Measurements from ENCODE around the gene EFNA4. TPM values are rescaled to one million over a fixed set of nuclear protein-coding genes. Genes with fewer than 3 reads are reported as not detected.

Gene EFNA4
- total RNA-seq, 3 donors from 2014 or later (not counting 1 experiment from before 2014, with no cell fraction given): 4.6 to 6.8 (median 5.5) TPM

- ATAC-seq: peak; percentile 52 to 69 (median 61)
- H3K36me3 ChIP-seq (ENCODE audit: control insufficient read depth, insufficient read depth, low read length): peaks cover 5% of the 10 kb centered on the region
- H3K4me3 Mint-ChIP-seq: peak overlapping the region; percentile 88
- no peaks in the 10 kb centered on the region for H3K9me3 ChIP-seq (ENCODE audit: control insufficient read depth, insufficient read depth, low read length)
- no peaks in the 10 kb centered on the region for H3K27me3 ChIP-seq (ENCODE audit: control insufficient read depth, insufficient read depth, low read length)
- H3K9me3 Mint-ChIP-seq: no peaks in the 10 kb centered on the region
- no peaks in the 10 kb centered on the region for H3K27me3 Mint-ChIP-seq (ENCODE audit: low read depth in 2 of 2)
- H3K4me1 Mint-ChIP-seq: peaks cover 13 to 34% of the 10 kb centered on the region in 2 donors
- H3K4me3 ChIP-seq (ENCODE audit: low read length): peak overlapping the region; percentile 61
- DNase-seq: peak; percentile 47 to 69
- H3K4me1 ChIP-seq (ENCODE audit: control insufficient read depth, insufficient read depth, low read length): peaks cover 31% of the 10 kb centered on the region
- no peak for TF ChIP-seq CTCF (IDR thresholded peaks at IDR 0.05)
- H3K36me3 Mint-ChIP-seq: no peaks in the 10 kb centered on the region
- no peak overlapping the region for H3K27ac ChIP-seq (ENCODE audit: low read length)
- H3K27ac Mint-ChIP-seq: peak overlapping the region; percentile 23 to 77
- 2% methylated on average over 27 of the region's 27 CpGs for WGBS (ENCODE audit: insufficient coverage)
- intact Hi-C loops (cut with micrococcal nuclease): loop anchor here (5.0 kb wide), 1 partner anchor 95 kb away; the partner anchor contains the start of gene PBXIP1
These were observed 11.7 kb upstream of the EFNA4 start for GRCh38 chr1:155051777-155052398.

GRCh38 chr1:155052439-155053395, 10.8 kb upstream of the EFNA4 start:
- DNase-seq (peak in 1 of 2 donors; percentile 60), ATAC-seq (no peak)
- Mint-ChIP-seq H3K9me3 (no peaks in the 10 kb centered on the region), H3K4me3 (peak overlapping the region; percentile 88), H3K27me3 (ENCODE audit: low read depth in 2 of 2) (no peaks in the 10 kb centered on the region), H3K27ac (peak overlapping the region; percentile 23 to 77), H3K4me1 (peaks cover 13 to 34% of the 10 kb centered on the region in 2 donors), H3K36me3 (no peaks in the 10 kb centered on the region)
- no peaks in the 10 kb centered on the region for H3K9me3 ChIP-seq (ENCODE audit: control insufficient read depth, insufficient read depth, low read length)
- 31% methylated on average over 11 of the region's 12 CpGs for WGBS (ENCODE audit: insufficient coverage)
- peaks cover 31% of the 10 kb centered on the region for H3K4me1 ChIP-seq (ENCODE audit: control insufficient read depth, insufficient read depth, low read length)
- H3K36me3 ChIP-seq (ENCODE audit: control insufficient read depth, insufficient read depth, low read length): peaks cover 8% of the 10 kb centered on the region
- peak overlapping the region; percentile 61 for H3K4me3 ChIP-seq (ENCODE audit: low read length)
- no peaks in the 10 kb centered on the region for H3K27me3 ChIP-seq (ENCODE audit: control insufficient read depth, insufficient read depth, low read length)
- intact Hi-C loops (cut with micrococcal nuclease): loop anchor here (5.0 kb wide), 1 partner anchor 95 kb away; the partner anchor contains the start of gene PBXIP1
- no peak overlapping the region for H3K27ac ChIP-seq (ENCODE audit: low read length)
- no peak for TF ChIP-seq CTCF (IDR thresholded peaks at IDR 0.05)

GRCh38 chr1:155053531-155054105, 9.9 kb upstream of the EFNA4 start:
- Mint-ChIP-seq H3K9me3 (no peaks in the 10 kb centered on the region), H3K4me3 (no peak overlapping the region), H3K27me3 (ENCODE audit: low read depth in 2 of 2) (no peaks in the 10 kb centered on the region), H3K4me1 (peaks cover 13 to 34% of the 10 kb centered on the region in 2 donors), H3K27ac (peak overlapping the region in 1 of 2 donors; percentile 77), H3K36me3 (no peaks in the 10 kb centered on the region)
- Histone ChIP-seq H3K27ac (ENCODE audit: low read length) (no peak overlapping the region), H3K9me3 (ENCODE audit: control insufficient read depth, insufficient read depth, low read length) (no peaks in the 10 kb centered on the region), H3K4me3 (ENCODE audit: low read length) (no peak overlapping the region), H3K27me3 (ENCODE audit: control insufficient read depth, insufficient read depth, low read length) (no peaks in the 10 kb centered on the region), H3K36me3 (ENCODE audit: control insufficient read depth, insufficient read depth, low read length) (peaks cover 16% of the 10 kb centered on the region), H3K4me1 (ENCODE audit: control insufficient read depth, insufficient read depth, low read length) (peaks cover 31% of the 10 kb centered on the region)
- DNase-seq (no peak), ATAC-seq (no peak)
- 94% methylated on average over 7 of the region's 7 CpGs for WGBS (ENCODE audit: insufficient coverage)
- TF ChIP-seq CTCF (IDR thresholded peaks at IDR 0.05): no peak
- intact Hi-C loops (cut with micrococcal nuclease): loop anchor here (5.0 kb wide), 1 partner anchor 96 kb away; the partner anchor contains the start of gene PBXIP1

Data from natural killer cell (primary cell).